Measurements from ENCODE around the gene GRB14.
"Not testable (repeated sequence)": the region's sequence is repeated elsewhere in the genome, so short reads cannot be mapped to it uniquely, and the experiment has no call there.

GRB14 gene

GRCh38 chr2:164560181-164560792, 61.0 kb downstream of the GRB14 start:
- Histone ChIP-seq H3K36me3 (ENCODE audit: insufficient read depth, low read length) (no peaks in the 10 kb centered on the region), H3K4me1 (ENCODE audit: insufficient read depth, low read length) (no peaks in the 10 kb centered on the region), H3K9me3 (ENCODE audit: control insufficient read depth, insufficient read depth, low read length) (no peaks in the 10 kb centered on the region), H3K9ac (ENCODE audit: low read depth, low read length) (no peak overlapping the region)

- H3K4me1 ChIP-seq (ENCODE audit: insufficient read depth, low read length) = no peaks in the 10 kb centered on the region
- no peaks in the 10 kb centered on the region for H3K36me3 ChIP-seq (ENCODE audit: insufficient read depth, low read length)
- no peaks in the 10 kb centered on the region for H3K9me3 ChIP-seq (ENCODE audit: control insufficient read depth, insufficient read depth, low read length)
- no peak overlapping the region for H3K9ac ChIP-seq (ENCODE audit: low read depth, low read length)
Observed at GRCh38 chr2:164558450-164558849, 62.8 kb downstream of the GRB14 start.

- no peak overlapping the region for H3K9ac ChIP-seq (ENCODE audit: low read depth, low read length)
- H3K9me3 ChIP-seq (ENCODE audit: control insufficient read depth, insufficient read depth, low read length) = no peaks in the 10 kb centered on the region
- no peaks in the 10 kb centered on the region for H3K36me3 ChIP-seq (ENCODE audit: insufficient read depth, low read length)
- no peaks in the 10 kb centered on the region for H3K4me1 ChIP-seq (ENCODE audit: insufficient read depth, low read length)
Observed at GRCh38 chr2:164554487-164554886, 66.8 kb downstream of the GRB14 start.

GRCh38 chr2:164551519-164551918, 69.8 kb downstream of the GRB14 start:
- no peaks in the 10 kb centered on the region for H3K36me3 ChIP-seq (ENCODE audit: insufficient read depth, low read length)
- no peak overlapping the region for H3K9ac ChIP-seq (ENCODE audit: low read depth, low read length)
- no peaks in the 10 kb centered on the region for H3K4me1 ChIP-seq (ENCODE audit: insufficient read depth, low read length)
- H3K9me3 ChIP-seq (ENCODE audit: control insufficient read depth, insufficient read depth, low read length) = no peaks in the 10 kb centered on the region

- H3K9ac ChIP-seq (ENCODE audit: low read depth, low read length); H3K36me3 ChIP-seq (ENCODE audit: insufficient read depth, low read length); H3K9me3 ChIP-seq (ENCODE audit: control insufficient read depth, insufficient read depth, low read length); H3K4me1 ChIP-seq (ENCODE audit: insufficient read depth, low read length): not testable (repeated sequence)
Observed at GRCh38 chr2:164549705-164550104, 71.6 kb downstream of the GRB14 start.

- Histone ChIP-seq H3K4me1 (ENCODE audit: insufficient read depth, low read length) (no peaks in the 10 kb centered on the region), H3K9me3 (ENCODE audit: control insufficient read depth, insufficient read depth, low read length) (no peaks in the 10 kb centered on the region), H3K9ac (ENCODE audit: low read depth, low read length) (no peak overlapping the region), H3K36me3 (ENCODE audit: insufficient read depth, low read length) (peaks cover 4% of the 10 kb centered on the region; the same call in 1 of the 2 replicates)
Observed at GRCh38 chr2:164545484-164545883, 75.8 kb downstream of the GRB14 start.

GRCh38 chr2:164542581-164543021, 78.7 kb downstream of the GRB14 start:
- Histone ChIP-seq H3K9ac (ENCODE audit: low read depth, low read length) (no peak overlapping the region), H3K4me1 (ENCODE audit: insufficient read depth, low read length) (no peaks in the 10 kb centered on the region), H3K9me3 (ENCODE audit: control insufficient read depth, insufficient read depth, low read length) (no peaks in the 10 kb centered on the region), H3K36me3 (ENCODE audit: insufficient read depth, low read length) (peaks cover 4% of the 10 kb centered on the region; the same call in 1 of the 2 replicates)

- H3K9me3 ChIP-seq (ENCODE audit: control insufficient read depth, insufficient read depth, low read length) = no peaks in the 10 kb centered on the region
- H3K36me3 ChIP-seq (ENCODE audit: insufficient read depth, low read length) = no peaks in the 10 kb centered on the region
- no peaks in the 10 kb centered on the region for H3K4me1 ChIP-seq (ENCODE audit: insufficient read depth, low read length)
- no peak overlapping the region for H3K9ac ChIP-seq (ENCODE audit: low read depth, low read length)
Observed at GRCh38 chr2:164538240-164538866, 82.9 kb downstream of the GRB14 start.

- no peaks in the 10 kb centered on the region for H3K9me3 ChIP-seq (ENCODE audit: control insufficient read depth, insufficient read depth, low read length)
- no peaks in the 10 kb centered on the region for H3K36me3 ChIP-seq (ENCODE audit: insufficient read depth, low read length)
- no peak overlapping the region for H3K9ac ChIP-seq (ENCODE audit: low read depth, low read length)
- no peaks in the 10 kb centered on the region for H3K4me1 ChIP-seq (ENCODE audit: insufficient read depth, low read length)
Observed at GRCh38 chr2:164535280-164536025, 85.8 kb downstream of the GRB14 start.

- no peaks in the 10 kb centered on the region for H3K36me3 ChIP-seq (ENCODE audit: insufficient read depth, low read length)
- no peaks in the 10 kb centered on the region for H3K9me3 ChIP-seq (ENCODE audit: control insufficient read depth, insufficient read depth, low read length)
- no peak overlapping the region for H3K9ac ChIP-seq (ENCODE audit: low read depth, low read length)
- no peaks in the 10 kb centered on the region for H3K4me1 ChIP-seq (ENCODE audit: insufficient read depth, low read length)
Observed at GRCh38 chr2:164530464-164530863, 90.8 kb downstream of the GRB14 start.

GRCh38 chr2:164523726-164524125, 97.6 kb downstream of the GRB14 start:
- Histone ChIP-seq H3K36me3 (ENCODE audit: insufficient read depth, low read length) (no peaks in the 10 kb centered on the region), H3K4me1 (ENCODE audit: insufficient read depth, low read length) (no peaks in the 10 kb centered on the region), H3K9me3 (ENCODE audit: control insufficient read depth, insufficient read depth, low read length) (peaks cover 4% of the 10 kb centered on the region), H3K9ac (ENCODE audit: low read depth, low read length) (no peak overlapping the region)

- Histone ChIP-seq H3K9ac (ENCODE audit: low read depth, low read length) (no peak overlapping the region), H3K4me1 (ENCODE audit: insufficient read depth, low read length) (no peaks in the 10 kb centered on the region), H3K36me3 (ENCODE audit: insufficient read depth, low read length) (no peaks in the 10 kb centered on the region), H3K9me3 (ENCODE audit: control insufficient read depth, insufficient read depth, low read length) (peaks cover 4% of the 10 kb centered on the region)
Observed at GRCh38 chr2:164523009-164523408, 98.3 kb downstream of the GRB14 start.

- H3K4me1 ChIP-seq (ENCODE audit: insufficient read depth, low read length) = no peaks in the 10 kb centered on the region
- no peak overlapping the region for H3K9ac ChIP-seq (ENCODE audit: low read depth, low read length)
Observed at GRCh38 chr2:164522561-164522981, 98.7 kb downstream of the GRB14 start.

GRCh38 chr2:164515734-164516133, 105.5 kb downstream of the GRB14 start:
- peaks cover 3% of the 10 kb centered on the region for H3K9me3 ChIP-seq (ENCODE audit: control insufficient read depth, insufficient read depth, low read length)
- H3K4me1 ChIP-seq (ENCODE audit: insufficient read depth, low read length) = no peaks in the 10 kb centered on the region
- H3K9ac ChIP-seq (ENCODE audit: low read depth, low read length) = no peak overlapping the region
- H3K36me3 ChIP-seq (ENCODE audit: insufficient read depth, low read length) = no peaks in the 10 kb centered on the region

More at GRCh38 chr2:164522561-164522981, 98.7 kb downstream of the GRB14 start:
- H3K9me3 ChIP-seq (ENCODE audit: control insufficient read depth, insufficient read depth, low read length) = peaks cover 4% of the 10 kb centered on the region
- no peaks in the 10 kb centered on the region for H3K36me3 ChIP-seq (ENCODE audit: insufficient read depth, low read length)

GRCh38 chr2:164515030-164515429, 106.3 kb downstream of the GRB14 start:
- Histone ChIP-seq H3K36me3 (ENCODE audit: insufficient read depth, low read length) (no peaks in the 10 kb centered on the region), H3K9ac (ENCODE audit: low read depth, low read length) (no peak overlapping the region)

More at GRCh38 chr2:164515030-164515429, 106.3 kb downstream of the GRB14 start:
- Histone ChIP-seq H3K9me3 (ENCODE audit: control insufficient read depth, insufficient read depth, low read length) (no peaks in the 10 kb centered on the region), H3K4me1 (ENCODE audit: insufficient read depth, low read length) (no peaks in the 10 kb centered on the region)

Data from ES-I3 (cell line).